Urothelium cell line (cell line): ENCODE data around the gene GPX4.

Experiments used
- DNase-seq: peaks from one replicate; pipeline ENCODE4 v3.0.0; 2011; ENCODE audit warnings: low spot score, mixed read lengths
- FAIRE-seq: peaks from 2 replicates; lab custom pipeline; 2011; peaks lifted over from hg19 to GRCh38; lab: Jason Lieb, UNC

GPX4 gene

DNA sequence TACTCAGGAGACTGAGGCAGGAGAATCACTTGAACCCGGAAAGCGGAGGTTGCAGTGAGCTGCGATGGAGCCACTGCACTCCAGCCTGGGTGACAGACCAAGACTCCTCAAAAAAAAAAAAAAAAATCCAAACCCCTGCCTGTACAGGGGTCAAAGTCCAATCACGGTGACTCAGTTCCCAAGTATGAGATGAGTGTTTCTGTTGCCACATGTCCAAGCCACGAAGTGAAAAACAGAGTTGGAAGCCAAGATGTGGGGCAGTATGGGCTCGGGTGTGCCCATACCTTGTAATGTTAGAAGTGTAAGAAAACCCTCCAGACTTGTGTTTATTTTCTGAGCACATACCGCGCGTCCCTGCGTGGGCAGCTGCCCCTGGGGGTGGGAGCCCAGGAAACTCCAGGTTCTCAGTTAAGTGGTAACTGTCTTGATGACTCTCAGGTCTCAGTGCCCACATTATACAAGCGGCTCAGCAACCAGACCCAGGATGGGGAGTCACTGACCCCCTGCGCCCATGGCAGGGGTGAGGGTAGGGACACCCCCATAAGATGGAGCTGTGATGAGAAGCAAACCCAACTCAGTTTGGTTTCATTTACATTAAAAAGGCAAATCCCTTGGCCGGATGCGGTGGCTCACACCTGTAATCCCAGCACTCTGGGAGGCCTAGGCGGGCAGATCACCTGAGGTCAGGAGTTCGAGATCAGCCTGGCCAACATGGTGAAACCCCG lies 1.2 kb upstream of the GPX4 start:
- DNase-seq (peak; percentile 70), FAIRE-seq (no peak)

DNA sequence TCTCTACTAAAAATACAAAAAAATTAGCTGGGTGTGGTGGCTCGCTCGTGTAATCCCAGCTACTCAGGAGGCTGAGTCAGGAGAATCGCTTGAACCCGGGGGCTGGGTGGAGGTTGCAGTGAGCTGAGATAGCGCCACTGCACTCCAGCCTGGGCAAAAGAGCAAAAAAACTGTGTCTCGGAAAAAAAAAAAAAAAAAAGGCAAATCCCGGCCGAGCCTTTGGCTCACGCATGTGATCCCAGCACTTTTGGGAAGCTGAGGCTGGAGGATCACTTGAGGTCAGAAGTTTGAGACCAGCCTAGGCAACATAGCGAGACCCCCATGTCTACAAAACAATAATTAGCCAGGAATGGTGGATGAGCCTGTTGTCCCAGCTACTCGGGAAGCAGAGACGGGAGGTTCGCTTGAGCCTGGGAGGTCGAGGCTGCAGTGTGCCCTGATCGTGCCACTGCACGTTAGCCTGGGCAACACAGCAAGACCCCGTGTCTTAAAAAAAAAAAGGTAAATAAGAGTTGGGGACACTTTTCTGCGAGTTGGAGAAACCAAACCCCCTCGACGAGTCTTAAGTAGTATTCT lies 574 bp upstream of the GPX4 start:
- DNase-seq, result no peak
- no peak for FAIRE-seq

DNA sequence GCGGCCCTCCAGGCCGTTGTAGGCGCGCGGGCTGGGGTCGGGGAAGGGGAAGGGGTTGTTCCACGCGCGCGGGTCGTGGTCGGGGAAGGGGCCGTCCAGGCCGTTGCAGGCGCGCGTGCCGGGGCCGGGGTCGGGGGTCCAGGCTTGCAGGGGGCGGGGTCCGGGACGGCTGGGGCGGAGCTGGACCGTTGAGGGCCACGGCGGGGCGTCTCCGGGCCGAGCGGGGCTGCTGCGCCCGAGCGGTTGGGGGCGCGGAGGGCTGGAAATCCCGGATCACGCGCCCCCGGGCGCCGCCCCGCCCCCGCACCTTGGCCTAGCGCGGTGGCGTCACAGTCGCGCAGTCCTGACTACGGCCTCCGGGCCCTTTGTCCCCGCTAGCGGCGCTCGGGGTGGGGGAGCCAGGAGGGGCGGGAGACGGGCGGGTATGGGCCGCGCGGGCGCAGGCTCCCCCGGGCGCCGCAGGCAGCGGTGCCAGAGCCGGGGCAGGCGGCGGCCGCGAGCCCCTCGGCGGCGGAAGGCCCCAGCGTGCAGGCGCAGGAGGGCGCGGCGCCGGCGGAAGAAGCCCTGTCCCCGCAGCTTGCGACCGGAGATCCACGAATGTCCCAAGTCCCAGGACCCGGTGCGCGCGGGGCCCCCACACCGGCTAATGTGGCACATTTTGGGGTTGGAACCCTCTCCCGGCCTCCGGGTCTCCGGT lies 665 bp downstream of the GPX4 start:
- peak; percentile 59 for DNase-seq
- no peak for FAIRE-seq

DNA sequence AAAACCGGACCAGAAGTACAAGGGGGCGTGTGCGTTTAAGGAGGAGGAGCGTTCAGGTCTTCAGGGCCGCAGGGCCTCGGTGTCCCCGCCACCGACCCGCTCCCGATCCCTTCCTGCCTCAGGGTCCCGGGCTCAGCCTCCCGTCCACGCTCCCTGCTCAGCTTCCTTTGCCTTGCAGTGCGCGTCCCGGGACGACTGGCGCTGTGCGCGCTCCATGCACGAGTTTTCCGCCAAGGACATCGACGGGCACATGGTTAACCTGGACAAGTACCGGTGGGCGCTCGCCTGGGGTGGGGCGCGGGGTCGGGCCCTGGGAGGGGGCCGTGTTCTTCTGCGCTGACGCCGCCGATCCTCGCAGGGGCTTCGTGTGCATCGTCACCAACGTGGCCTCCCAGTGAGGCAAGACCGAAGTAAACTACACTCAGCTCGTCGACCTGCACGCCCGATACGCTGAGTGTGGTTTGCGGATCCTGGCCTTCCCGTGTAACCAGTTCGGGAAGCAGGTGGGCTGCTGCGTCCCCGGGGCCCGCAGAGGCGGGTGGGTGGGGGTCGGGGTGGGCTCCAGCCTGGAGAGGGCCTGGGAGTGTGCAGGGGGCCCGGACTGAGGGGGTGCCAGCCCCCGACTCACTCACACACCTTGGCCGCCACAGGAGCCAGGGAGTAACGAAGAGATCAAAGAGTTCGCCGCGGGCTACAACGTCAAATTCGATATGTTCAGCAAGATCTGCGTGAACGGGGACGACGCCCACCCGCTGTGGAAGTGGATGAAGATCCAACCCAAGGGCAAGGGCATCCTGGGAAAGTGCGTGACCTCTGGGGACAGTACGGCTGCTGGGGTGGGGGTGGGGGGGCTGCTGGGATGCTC lies 1.4 kb downstream of the GPX4 start:
- no peak for FAIRE-seq

DNA sequence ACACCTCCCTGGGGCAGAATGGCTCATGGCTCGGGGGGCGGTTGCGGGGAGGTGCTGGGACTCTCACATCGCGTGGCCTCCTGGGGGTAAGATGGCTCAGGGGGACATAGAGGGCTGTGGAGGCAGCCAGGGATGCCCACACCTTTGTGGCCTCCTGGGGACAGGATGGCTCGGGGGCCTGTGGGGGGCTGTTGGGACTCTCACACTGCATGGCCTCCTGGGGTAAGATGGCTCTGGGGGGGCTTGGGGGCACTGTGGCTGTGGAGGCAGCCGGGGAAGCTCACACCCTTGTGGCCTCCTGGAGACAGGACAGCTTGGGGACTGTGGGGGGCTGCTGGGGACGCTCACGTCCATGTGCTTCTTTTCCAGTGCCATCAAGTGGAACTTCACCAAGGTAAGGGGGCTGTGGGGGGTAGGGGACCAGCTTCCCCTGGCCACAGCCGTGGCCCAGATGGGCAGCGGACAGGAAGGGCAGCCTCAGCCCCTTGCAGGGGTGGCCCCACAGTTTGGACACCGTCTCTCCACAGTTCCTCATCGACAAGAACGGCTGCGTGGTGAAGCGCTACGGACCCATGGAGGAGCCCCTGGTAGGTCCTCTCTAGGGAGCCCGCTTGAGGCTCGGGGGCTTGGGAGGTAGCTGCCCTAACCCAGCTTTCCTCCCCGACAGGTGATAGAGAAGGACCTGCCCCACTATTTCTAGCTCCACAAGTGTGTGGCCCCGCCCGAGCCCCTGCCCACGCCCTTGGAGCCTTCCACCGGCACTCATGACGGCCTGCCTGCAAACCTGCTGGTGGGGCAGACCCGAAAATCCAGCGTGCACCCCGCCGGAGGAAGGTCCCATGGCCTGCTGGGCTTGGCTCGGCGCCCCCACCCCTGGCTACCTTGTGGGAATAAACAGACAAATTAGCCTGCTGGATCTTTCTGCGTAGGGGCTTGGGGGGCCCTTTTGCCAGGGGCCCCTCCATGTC lies 2.4 kb downstream of the GPX4 start:
- FAIRE-seq, result no peak
- DNase-seq, result no peak

More for the DNA sequence above, 1.4 kb downstream of the GPX4 start:
- no peak for DNase-seq

DNA sequence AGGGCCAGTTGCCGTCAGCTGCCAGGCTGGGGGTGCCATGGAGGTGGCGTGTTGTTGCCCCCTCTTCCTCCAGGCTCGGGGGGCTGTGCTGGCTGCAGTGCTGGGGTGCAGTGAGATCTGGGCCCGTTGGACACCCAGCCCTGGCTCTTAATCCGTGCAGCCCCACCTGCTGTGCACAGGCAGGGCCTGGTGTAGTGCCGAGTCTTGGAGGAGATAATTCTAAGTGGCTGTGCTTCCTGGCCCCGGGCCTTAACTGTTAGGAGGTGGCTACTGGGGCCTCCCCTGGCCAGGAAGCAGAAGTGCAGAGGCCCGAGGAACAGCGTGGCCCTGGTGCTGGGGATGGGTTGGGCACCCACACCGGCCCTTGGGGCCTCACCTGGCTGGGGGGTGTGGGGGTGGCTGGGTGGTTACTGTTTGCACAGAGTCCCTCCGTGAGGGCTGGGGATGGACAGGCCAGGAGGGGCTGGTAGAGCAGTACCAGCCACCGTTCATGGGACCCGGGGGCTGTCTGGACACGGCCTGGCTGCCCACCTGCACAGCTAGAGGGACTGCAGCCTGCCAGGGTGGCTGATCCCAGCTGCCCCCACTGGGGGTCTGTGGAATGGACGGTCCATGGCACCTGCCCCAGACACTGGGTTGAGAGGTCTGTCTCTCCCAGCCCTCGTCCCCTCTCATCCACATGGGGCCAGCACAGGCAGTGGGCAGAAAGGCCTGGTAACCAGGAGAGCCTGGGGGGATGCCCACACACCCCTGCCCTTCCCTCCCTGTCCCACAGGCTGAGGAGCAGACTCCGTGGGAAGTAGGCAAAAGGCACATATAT lies 3.3 kb downstream of the GPX4 start:
- no peak for DNase-seq
- no peak for FAIRE-seq

DNA sequence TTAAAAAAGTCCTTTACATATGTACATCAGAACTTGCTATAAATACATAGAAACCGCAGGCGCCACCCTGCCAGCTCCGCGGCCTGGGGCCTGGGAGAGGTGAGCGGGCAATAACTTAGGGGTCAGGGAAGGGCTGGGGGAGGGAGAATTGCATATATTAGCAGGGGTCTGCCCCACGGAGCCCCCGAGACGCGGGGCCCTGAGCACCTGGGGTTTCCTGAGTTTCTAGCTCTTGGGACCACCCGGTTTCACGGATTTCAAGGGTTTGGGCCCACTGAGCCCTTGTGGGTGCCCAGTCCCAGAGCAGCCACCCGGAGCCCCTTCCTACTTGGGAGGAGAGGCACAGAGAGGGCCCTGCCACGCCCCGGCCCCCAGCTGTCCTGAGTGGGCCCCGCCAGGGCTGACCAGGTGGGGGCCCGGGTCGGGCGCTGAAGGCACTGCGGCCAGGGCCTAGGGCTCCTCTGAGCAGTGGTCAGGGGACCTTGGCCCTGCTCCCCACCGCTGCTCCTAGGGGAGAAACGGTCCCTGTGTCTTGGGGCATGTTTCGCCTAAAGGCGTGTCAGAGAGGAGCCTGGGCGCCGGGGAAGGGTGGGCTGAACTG lies 4.0 kb downstream of the GPX4 start:
- DNase-seq, result no peak
- FAIRE-seq, result no peak

DNA sequence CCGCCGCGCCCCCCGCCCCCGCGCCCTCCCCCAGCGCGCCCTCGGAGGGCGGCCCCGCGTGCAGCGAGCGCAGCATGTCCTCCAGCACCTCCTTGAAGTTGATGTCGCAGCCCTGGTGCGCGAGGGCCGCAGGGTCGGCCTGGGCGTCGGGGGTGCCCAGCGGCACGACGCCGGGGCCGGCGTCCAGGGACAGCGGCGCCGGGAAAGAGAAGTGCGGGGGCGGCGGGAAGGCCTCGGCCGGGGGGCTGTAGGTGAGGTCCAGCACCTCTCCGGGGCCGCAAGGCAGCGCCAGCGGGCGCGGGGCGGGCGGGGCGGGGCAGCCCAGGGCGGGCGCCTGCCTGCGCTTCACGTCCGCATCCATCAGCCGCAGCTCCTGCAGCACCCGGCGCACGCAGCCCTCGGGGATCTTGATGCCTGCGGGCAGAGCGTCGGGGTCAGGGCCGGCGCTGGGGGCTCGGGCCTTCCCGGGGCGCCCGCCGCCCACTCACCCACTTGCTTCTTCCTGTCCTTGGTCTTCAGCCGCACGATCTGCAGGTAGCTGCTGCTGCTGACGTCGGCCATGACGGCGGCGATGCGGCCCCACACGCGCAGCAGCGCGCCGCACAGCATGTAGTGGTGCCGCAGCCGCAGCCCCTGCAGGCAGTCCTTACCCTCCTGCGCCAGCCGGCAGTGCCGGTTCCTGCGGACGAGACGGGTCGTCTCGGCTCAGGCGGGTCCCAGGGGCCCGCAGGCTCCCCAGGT lies 4.7 kb downstream of the GPX4 start:
- no peak for FAIRE-seq
- DNase-seq, result no peak

DNA sequence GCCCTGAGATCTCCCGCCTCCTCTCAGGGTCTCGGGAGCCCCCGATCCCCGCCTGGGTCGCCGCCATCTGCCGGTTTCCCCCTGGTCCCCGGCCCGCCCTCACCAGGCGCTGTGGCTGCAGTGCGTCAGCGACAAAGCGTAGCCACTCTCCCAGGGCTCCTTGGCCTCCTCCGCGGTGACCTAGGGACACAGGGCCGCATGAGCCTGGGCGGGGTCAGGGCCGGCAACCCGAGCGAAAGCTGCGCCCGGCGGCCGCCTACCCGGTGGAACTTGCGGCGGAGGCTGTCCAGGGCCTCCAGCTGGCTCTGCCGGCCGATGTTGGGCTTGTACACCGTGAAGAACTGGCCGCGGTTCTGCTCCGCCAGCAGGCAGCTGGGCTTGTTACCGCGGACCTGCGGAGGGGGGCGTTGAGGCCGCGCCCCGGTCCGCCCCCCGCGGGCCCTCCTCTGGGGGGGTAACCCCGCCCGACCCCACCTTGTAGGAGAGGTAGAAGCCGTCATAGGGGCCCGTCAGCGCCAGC lies 5.3 kb downstream of the GPX4 start:
- DNase-seq, result no peak
- FAIRE-seq, result no peak

DNA sequence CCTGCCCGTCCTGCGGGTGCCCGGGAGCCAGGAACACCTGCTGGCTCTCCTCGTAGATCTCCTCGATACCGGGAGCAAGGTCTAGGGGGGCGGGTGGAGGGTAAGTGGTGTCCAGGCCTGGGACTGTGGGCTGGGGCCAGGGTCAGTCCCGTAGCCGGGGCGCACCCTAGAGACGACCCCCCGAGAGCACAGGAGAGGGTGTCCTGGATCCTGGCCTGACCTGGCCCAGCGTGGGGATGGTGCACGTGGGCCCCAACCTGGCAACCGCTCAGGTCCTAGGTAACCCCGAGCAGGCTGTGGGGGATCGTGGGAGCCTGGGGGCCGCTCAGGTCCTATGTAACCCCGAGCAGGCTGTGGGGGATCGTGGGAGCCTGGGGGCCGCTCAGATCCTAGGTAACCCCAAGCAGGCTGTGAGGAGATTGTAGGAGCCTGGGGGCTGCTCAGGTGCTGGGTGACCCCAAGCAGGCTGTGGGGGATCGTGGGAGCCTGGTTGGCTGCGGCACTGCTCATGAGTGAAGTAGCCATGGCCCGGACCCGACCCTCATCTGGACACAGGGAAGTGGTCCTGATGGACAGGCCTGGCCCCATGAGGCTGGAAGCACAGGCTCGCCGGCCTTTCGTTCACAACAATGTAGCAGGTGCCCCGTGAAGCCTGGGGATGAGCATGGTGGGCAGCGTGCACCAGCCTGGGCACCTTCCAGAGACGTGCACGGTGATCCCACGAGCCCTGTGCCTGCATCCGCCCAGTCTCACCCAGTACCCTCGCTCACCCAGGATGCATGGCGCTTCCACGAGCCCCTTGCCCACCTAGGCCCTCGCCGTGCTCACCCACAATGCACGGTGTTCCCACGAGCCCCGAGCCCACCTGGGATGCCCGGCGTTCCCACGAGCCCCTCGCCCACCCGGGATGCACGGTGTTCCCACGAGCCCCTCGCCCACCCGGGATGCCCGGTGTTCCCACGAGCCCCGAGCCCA lies 6.2 kb downstream of the GPX4 start:
- DNase-seq (no peak), FAIRE-seq (no peak)

DNA sequence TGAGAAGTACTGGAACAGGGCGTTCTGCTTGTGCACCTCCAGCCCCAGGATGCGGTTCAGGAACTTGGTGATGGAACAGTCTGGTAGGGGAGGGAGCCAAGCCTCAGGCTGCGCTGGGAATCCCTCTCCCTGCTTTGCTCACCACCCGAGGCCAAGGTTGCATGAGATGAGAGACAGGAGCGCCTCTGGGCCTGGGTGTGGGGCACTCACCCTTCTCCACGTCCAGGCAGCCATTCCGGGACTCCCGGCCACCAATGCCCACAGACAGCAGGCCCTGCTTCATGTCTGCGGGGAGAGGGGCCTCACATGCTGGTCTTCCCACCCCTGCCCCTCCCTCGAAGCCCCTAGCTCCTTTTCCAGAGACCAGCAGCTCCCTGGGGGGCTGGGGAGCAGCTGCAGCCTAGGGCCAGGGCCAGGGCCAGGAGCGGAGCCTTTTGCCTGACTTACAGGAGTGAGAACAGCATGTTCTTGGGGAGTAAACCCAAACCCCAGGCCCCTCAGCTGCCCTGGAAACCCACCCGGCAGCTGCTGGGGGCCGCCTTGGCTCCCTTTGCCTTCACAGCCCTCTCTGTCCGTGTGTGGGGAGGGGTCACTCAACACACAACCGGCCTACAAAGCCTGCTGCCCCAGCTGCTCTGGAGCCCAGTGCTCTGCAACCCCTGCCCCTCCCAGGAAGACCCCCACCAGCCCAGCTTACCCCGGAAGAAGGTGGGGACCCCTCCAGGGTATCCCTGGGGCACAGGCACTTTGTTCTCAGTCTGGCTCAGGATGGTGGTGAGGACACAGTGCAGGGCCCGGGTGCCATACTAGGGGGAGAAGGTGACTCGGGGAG lies 7.2 kb downstream of the GPX4 start:
- FAIRE-seq, result no peak
- DNase-seq, result no peak

DNA sequence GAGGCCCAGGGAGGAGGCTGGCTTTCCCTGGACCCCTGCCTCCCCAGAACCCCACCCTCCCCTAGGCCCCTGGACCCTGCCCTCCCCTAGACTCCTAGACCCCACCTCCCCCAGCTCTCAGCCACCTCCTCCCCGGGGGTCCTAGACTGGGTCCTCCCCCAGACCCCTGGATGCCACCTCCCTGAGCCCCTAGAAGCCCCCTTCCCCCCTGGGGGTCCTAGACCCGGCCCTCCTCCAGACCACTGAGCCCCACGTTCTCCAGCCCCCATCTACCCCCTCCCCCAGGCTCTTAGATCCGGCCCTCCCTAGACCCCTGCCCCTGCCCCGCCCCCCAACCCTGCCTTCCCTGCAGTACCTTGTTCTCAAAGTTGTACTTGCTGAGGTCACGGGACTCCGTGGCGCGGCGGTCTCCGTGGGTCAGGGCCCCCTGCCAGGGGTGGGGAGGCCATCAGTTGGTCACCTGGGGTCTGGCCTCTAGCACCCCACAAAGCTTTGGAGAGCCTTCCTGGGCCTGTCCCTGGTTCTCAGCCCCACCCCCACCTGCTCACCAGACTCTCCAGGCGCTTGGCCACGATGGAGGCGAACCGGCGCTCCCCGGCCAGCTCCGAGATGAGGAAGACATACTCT lies 8.0 kb downstream of the GPX4 start:
- FAIRE-seq, result no peak
- DNase-seq, result no peak

DNA sequence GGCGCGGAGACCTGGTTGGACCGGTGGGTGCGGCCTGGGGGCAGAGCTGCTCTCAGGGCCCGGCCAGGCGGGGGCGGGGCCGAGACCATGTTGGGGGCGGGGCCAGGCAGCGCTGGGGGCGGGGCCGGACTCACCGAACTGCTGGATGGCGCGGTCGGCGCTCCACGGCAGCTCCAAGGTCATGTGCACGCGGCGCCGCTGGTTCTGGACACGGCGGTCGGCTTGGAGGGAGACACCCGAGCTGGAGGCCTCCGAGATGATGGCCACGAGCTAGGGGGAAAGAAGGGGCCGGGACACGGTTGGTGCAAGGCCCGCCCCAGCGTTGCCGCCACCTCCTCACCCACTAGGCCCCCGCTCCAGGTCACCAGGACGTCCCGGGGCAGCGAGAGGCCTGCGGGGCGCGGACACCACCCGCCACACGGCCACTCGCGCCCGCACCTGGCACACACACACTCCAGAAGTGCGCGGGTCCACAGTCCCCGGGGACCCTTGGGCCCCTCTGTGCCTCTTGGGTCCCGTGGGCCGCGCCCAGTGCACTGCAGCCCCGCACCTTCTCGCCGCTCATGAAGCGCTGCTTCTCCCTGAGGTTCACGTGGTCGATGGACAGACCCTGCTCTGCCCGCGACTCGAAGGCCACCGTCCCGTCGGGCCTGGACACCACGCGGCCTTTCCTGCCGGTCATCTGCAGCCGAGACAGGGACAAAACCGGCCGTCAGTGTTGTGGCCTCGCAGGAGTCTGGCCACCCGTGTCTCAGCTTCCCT lies 8.7 kb downstream of the GPX4 start:
- FAIRE-seq (no peak), DNase-seq (no peak)

DNA sequence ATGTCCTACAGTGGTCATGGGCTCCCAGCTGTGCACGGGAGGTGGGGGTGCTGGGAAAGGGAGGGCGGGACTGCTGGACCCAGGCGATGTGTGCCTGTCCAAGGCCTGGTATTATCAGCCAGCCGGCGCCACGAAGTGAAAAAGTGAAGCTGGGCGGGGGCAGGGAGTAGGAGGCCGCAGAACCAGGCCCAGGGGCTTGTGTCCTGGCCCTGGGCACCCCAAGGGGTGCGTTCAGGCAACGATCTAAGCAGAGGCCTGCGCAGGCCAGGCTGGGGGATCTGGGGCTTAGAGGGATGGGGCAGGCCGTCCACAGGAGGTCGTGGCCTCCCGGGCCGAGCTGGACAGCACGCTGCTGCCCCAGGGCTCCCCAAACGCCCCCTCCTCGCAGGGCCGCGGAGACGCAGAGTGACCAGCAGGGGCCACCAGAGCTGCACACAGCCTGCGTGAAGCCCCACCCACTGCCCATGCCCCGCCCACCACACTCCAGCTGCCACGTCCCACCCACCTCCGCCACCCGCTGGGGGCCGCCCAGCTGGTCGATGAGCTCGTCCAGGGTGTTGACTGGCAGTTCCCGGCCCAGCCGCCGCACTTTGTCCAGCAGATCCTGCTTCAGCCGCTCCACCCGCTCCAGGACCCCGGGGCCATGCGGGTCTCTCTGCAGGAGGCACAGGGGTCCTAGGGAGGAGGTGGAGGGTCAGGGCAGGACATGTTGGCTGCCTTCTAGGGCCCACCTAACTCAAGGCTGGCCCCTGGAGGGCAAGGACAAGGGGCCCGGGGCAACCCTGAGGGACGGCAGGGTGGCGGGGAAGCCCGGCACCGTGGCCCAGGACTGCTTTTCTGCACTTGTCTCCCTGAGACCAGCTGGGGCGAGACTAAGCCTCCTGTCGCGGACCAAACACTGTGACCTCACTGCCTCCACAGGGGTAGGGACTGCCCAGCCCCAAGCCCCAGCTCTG lies 9.5 kb downstream of the GPX4 start:
- DNase-seq (peak; percentile 72), FAIRE-seq (no peak)
